Kidney (tissue), 14 donors: ENCODE results near the gene CTTNBP2. TPM values are rescaled to one million over a fixed set of nuclear protein-coding genes. Genes with fewer than 3 reads are reported as not detected.

Experiments used
- DNase-seq, 5 donors: peaks; one replicate each; pipeline ENCODE4 v3.0.0-alpha.2; 2013 to 2020
- FAIRE-seq: peaks from 2 replicates; lab custom pipeline; 2012; peaks lifted over from hg19 to GRCh38; lab: Jason Lieb, UNC
- H3K27ac ChIP-seq, 2 donors: one replicate each; pipeline ENCODE4 v1.7.0; 2013; ENCODE audit warnings: low read depth in 2 of 2, low read length in 2 of 2, inconsistent platforms in 1 of 2
- H3K27me3 ChIP-seq: one replicate; pipeline ENCODE4 v1.7.1; 2013; ENCODE audit warnings: low read length, inconsistent platforms; ENCODE audit not compliant: control insufficient read depth, insufficient read depth
- H3K36me3 ChIP-seq, 3 donors: one replicate each; pipeline versions ENCODE4 v1.7.0 to v1.7.1; 2013; ENCODE audit warnings: low read length in 3 of 3, control low read depth in 1 of 3, inconsistent platforms in 1 of 3; ENCODE audit not compliant: insufficient read depth in 3 of 3, control insufficient read depth in 2 of 3
- H3K4me1 ChIP-seq, 3 donors: one replicate each; pipeline versions ENCODE4 v1.7.0 to v1.7.1; 2013; ENCODE audit warnings: low read length in 3 of 3, inconsistent platforms in 1 of 3, low read depth in 1 of 3; ENCODE audit not compliant: control insufficient read depth in 2 of 3, insufficient read depth in 2 of 3
- H3K4me3 ChIP-seq, 3 donors: one replicate each; pipeline versions ENCODE4 v1.7.0 to v1.8.1; 2013; ENCODE audit warnings: low read length in 3 of 3, control low read depth in 1 of 3, inconsistent platforms in 1 of 3
- H3K9ac ChIP-seq, 3 donors: one replicate each; pipeline versions ENCODE4 v1.7.0 to v1.7.1; 2013; ENCODE audit warnings: low read length in 3 of 3, control low read depth in 1 of 3, inconsistent platforms in 1 of 3
- H3K9me3 ChIP-seq, 3 donors: one replicate each; pipeline versions ENCODE4 v1.7.0 to v1.7.1; 2013; ENCODE audit warnings: low read length in 3 of 3, control low read depth in 1 of 3, inconsistent platforms in 1 of 3; ENCODE audit not compliant: control insufficient read depth in 2 of 3, insufficient read depth in 1 of 3
- CTCF ChIP-seq: IDR thresholded peaks from 3 replicates; pipeline ENCODE4 v1.5.1; 2012; ENCODE audit warnings: mild to moderate bottlenecking, moderate library complexity, borderline replicate concordance; ENCODE audit not compliant: insufficient read depth; ENCODE audit errors: extremely low read depth
- intact Hi-C: fragments of 100-400 bp; cut with DNase I; formaldehyde crosslinking; loops from one replicate; pipeline ENCODE4 v1.11.1; 2022
- polyA plus RNA-seq: library from polyadenylated mRNA; stranded (reverse); fragments of 350-450 nt; fragmentation: Illumina TruSeq; extraction: RNeasy Lipid Tissue Mini Kit (QIAGEN cat#74804); gene quantifications from one replicate; pipeline ENCODE4 v1.2.3, GENCODE V29; 2014; ENCODE audit warnings: low read depth, low replicate concordance; ENCODE audit not compliant: insufficient read depth
- total RNA-seq: library from RNA; stranded (reverse); fragmentation: NEBNext Ultra II Directional; extraction: Animal tissue kit (Norgen Biotek cat#: 25700); gene quantifications from one replicate; pipeline ENCODE4 v1.2.1, GENCODE V29; 2021
- donor health status: control.
- donor health status: control.
- donor health status: control.
- donor health status: control.
- donor health status: control.
- donor health status: DM: yes; HTN: yes; CAD: no.
- donor health status: Normal renal cell carcinoma (clear cell type).

The CTTNBP2 gene
- total and polyA plus RNA-seq, 2 donors from 2014 or later, result 3.8 to 41.1 TPM

GRCh38 chr7:117672453-117672852 is 200.8 kb downstream of the CTTNBP2 start:
- DNase-seq (no peak), FAIRE-seq (no peak)
- no peak overlapping the region for H3K4me3 ChIP-seq
- H3K27ac ChIP-seq, result no peak overlapping the region
- peaks cover 0 to 2% (median 0%) of the 10 kb centered on the region in 3 donors for H3K4me1 ChIP-seq
- H3K9me3 ChIP-seq, result no peaks in the 10 kb centered on the region
- intact Hi-C loops, result no loop called here
- H3K9ac ChIP-seq, result no peak overlapping the region
- no peak for TF ChIP-seq CTCF
- no peaks in the 10 kb centered on the region for H3K36me3 ChIP-seq
- no peaks in the 10 kb centered on the region for H3K27me3 ChIP-seq

GRCh38 chr7:117669818-117670217 is 203.4 kb downstream of the CTTNBP2 start:
- Histone ChIP-seq H3K27me3 (no peaks in the 10 kb centered on the region), H3K9me3 (no peaks in the 10 kb centered on the region), H3K36me3 (no peaks in the 10 kb centered on the region), H3K4me3 (no peak overlapping the region), H3K9ac (no peak overlapping the region), H3K4me1 (peaks cover 0 to 2% (median 0%) of the 10 kb centered on the region in 3 donors), H3K27ac (no peak overlapping the region)
- no peak for TF ChIP-seq CTCF
- intact Hi-C loops, result no loop called here
- FAIRE-seq, result no peak
- no peak for DNase-seq

- no peaks in the 10 kb centered on the region for H3K36me3 ChIP-seq
- H3K9ac ChIP-seq, result no peak overlapping the region
- DNase-seq, result no peak
- TF ChIP-seq CTCF, result no peak
- H3K27me3 ChIP-seq, result no peaks in the 10 kb centered on the region
- no peak overlapping the region for H3K27ac ChIP-seq
- H3K4me1 ChIP-seq, result no peaks in the 10 kb centered on the region
- no peak for FAIRE-seq
- H3K9me3 ChIP-seq, result no peaks in the 10 kb centered on the region
- intact Hi-C loops, result no loop called here
- H3K4me3 ChIP-seq, result no peak overlapping the region
These were observed 205.8 kb downstream of the CTTNBP2 start for GRCh38 chr7:117667456-117667855.

- FAIRE-seq, result no peak
- no peaks in the 10 kb centered on the region for H3K4me1 ChIP-seq
- H3K9ac ChIP-seq, result no peak overlapping the region
- no peaks in the 10 kb centered on the region for H3K9me3 ChIP-seq
- no peaks in the 10 kb centered on the region for H3K27me3 ChIP-seq
- H3K4me3 ChIP-seq, result no peak overlapping the region
- H3K36me3 ChIP-seq, result no peaks in the 10 kb centered on the region
- intact Hi-C loops, result no loop called here
- TF ChIP-seq CTCF, result no peak
- no peak overlapping the region for H3K27ac ChIP-seq
- DNase-seq, result no peak
These were observed 206.6 kb downstream of the CTTNBP2 start for GRCh38 chr7:117666689-117667088.
